ENCODE data around the gene KEL.

GRCh38 chr7:142961595-142961972 lies 579 bp downstream of the KEL start:
- TF ChIP-seq CTCF (IDR thresholded peaks at IDR 0.05): no peak
- no peak for TF ChIP-seq POLR2A (IDR thresholded peaks at IDR 0.05)

All from thyroid gland (tissue), 4 donors.